NCI-H2107 (cell line): ENCODE results near the gene GBP5.
"Not testable (repeated sequence)": the region's sequence is repeated elsewhere in the genome, so short reads cannot be mapped to it uniquely, and the experiment has no call there.

ENCODE experiments used
- DNase-seq: peaks from one replicate; lab custom pipeline; 2025; lab: John Stamatoyannopoulos, UW

GBP5 gene

DNA sequence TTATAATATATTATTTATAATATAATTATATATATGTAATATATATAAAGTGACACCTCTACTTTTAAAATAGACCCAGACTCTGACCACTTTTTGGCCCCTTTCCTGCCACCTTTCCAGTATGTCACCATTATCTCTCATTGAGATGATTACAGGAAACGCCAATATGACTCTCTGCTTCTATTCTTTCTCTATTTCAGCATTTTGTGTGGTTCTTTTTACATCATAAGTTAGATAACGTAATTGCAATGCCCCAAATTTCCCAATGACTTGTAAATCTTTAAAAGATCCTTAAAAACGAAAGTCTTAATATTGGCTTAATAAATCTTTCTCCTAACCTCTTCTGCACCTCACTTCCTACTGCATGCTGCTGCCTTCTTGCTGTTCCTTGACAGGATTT is 8.1 kb upstream of the GBP5 start:
- no peak for DNase-seq

DNA sequence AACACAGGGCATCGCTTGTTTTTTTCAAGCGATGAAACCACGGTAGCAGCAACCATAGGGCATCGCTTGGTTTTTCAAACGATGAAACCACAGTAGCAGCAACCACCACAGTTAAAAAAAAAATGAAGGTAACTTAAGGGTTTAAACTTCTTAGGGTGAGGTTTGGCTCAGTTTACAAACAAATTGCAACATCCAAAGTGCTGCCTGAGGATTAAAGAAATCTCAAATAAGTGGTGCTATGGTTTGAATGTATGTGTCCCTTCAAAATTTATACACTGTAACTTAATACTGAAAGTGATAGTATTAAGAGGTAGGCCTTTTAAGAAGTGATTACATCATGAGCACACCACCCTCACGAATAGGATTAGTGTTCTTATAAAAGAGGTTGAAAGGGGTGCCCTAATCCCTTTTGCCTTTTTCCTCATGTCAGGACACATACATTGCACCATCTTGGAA is 6.4 kb upstream of the GBP5 start:
- DNase-seq, result no peak

DNA sequence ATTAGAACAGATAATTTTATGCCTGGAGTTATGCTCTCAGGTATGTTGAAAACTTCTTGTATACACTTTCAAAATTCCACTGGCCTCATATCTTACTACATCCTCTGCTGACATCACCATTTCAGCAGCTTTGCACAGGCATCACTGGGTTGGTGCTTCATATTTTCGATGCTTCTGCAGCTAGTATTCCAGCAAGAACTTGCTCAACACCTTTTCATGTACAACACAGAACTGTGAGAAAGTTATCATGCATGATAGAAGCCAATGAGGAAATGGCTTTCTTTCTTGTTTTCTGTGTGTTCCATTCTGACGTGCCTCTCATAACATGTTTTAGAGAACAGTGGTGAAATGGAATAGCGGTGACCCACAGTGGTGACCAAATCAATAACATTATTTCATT is 5.1 kb upstream of the GBP5 start:
- DNase-seq, result no peak

DNA sequence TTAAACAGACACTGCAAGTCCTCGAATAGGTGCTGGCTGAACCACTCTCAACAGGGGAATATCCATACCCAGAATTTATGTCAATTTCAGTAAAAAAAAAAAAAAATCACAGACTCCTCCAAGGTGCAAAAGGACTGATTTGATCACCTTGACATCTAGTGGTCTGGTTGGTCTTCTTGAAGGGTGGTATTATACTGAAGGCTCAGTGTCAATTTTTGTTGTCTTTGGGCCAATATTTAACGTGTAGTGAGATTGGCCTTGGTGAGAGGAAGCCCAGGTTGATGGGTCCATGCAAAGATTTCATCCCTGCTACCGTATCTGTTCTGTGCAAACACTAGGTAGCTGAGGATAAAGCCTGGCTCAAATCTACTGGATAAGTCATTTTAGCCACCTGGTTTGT is 4.0 kb upstream of the GBP5 start:
- DNase-seq, result no peak

DNA sequence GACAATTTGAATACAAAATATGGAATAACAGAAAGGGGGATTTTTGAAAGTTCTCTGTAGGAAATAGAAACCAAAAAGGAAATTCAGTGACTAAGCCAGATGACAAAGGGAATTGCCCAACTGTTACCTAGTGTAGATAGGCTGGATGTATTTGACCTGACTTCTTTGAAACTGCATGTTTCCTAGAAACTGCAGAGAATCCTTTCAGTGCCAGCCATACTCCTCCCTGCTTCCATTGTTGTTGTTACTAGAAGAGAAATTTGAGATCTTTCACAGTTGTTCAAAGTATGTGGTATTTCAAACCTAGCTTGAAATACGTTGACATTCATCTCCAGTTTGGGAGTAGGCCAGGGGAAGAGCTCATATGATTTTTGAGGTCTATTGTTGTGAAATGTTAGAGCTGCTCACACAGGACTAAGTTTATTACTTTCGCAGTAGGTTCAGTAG is 1.8 kb upstream of the GBP5 start:
- no peak for DNase-seq

DNA sequence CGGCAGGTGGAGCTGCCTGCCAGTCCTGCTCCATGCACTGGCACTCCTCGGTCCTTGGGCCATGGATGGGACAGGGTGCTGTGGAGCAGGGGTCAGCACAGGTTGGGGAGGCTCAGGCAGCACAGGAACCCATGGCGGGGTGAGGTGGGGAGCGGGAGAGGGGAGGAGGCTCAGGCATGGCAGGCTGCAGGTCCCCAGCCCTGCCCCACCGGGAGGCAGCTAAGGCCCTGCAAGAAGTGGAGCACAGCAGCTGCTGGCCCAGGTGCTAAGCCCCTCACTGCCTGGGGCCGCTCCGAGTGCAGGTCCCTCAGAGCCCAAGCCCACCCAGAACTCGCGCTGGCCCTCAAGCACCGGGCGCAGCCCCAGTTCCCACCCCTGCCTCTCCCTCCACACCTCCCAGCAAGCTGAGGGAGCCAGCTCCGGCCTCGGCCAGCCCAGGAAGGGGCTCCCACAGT is 691 bp upstream of the GBP5 start:
- no peak for DNase-seq

DNA sequence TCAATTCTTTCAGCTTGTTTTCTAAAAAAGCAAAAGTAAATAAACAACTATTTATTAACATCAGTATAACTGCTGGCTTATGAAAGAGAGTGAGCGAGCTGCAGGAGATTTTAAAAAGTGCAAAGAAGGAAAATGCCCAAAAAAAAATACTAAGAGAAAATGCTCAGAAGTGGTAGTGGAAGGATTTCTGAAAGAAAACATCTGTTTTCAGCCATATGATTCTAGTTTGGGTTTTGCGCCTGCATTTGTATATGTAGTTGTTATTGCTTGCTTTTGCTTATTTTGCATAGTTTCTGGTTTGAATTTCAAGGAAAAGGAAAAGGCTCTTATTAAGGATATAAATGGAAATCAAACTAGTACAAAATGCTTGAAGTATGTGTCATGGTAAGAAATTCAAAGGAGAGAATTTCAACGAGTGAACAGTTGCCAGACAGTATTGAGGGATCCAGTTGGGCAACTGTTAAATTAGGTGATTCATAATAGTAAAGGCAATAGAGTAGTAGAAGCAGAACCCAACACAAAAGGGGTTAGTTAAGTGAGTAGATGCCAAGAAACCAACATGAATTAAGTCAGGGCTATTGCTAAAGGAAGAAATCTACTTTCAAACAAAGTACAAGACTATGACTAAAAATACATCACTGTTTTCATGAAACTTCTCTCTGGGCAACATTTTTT is 1.2 kb downstream of the GBP5 start:
- no peak for DNase-seq

DNA sequence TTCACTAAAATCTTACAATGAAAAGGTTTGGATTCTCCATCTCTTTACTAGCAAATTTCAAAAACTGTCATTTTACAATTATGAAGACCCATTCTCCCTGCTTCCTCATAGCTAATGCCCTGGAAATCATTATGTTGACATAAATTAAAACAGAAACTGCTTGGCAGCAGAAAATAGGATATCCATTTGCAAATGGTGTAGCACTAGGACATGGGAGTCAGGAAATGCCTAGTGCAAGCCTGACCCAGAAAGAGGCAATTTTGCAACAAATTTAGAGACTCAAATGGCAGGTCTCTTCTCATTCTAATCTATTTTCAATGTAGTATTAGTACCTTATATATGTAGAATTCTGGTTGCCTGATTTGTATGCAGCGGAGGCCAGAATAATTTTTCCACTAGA is 2.2 kb downstream of the GBP5 start:
- DNase-seq, result no peak

DNA sequence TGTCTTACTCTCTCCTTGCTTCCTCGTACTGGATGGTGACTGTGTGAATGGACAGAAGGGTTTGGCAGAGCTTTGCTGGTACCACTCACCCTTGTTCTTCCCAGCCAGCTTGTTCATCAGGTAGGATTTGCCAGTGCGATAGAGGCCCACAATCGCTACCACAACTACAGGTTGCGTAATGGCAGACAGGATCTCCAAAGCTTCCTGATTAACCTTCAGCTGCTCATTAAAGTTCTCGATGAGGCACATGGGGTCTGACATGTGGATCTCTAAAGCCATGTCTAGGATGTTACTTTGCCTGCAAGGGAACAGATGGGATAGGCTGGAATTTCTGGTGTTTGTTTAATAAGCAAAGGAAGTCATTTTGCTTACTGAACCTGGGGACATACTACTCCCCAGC is 3.4 kb downstream of the GBP5 start:
- no peak for DNase-seq

DNA sequence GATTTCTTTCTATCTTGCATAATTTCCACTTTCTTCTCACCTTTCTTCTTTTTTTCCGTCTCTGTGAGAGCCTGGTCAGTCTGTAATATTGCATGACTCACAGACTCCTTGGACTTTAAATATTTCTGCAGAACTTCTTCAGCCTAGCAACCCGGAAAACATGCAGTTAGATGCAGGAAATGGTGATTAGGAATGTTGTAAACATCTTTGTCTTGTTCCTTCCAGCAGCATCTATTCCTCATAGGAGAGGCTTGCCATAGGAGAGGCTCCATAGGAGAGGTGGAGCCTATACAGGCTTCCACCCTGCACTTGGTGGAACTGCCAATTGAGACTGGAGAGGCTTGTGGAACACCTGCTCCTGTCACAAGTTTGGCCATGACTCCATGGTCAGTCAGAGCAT is 10.0 kb downstream of the GBP5 start:
- no peak for DNase-seq

DNA sequence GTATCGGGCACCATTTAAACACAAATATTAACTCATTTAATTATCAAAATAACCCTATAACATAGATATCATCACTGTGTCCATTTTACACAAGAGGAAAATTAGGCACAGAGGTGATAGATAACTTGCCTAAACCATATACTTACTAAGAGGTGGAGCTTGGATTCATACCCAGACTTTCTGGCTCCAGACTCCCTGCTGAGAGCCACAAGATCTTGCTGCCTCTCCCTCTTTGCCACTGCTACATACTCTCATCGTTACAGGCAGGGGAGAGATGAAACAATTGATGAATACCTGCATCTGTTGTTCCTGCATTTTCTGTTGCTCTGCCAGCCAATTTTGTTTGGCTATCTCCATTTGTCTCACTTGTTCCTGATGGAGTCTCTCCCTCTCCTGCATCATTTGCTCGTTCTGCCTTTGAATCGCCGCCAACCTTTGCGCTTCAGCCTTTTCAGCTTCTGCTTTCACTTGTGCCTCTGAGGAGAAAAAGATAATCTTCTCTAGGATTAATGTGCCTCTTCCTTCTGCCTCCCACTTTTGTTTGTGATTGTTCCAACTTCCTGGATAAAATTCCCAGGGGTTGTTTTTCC is 10.6 kb downstream of the GBP5 start:
- no peak for DNase-seq

DNA sequence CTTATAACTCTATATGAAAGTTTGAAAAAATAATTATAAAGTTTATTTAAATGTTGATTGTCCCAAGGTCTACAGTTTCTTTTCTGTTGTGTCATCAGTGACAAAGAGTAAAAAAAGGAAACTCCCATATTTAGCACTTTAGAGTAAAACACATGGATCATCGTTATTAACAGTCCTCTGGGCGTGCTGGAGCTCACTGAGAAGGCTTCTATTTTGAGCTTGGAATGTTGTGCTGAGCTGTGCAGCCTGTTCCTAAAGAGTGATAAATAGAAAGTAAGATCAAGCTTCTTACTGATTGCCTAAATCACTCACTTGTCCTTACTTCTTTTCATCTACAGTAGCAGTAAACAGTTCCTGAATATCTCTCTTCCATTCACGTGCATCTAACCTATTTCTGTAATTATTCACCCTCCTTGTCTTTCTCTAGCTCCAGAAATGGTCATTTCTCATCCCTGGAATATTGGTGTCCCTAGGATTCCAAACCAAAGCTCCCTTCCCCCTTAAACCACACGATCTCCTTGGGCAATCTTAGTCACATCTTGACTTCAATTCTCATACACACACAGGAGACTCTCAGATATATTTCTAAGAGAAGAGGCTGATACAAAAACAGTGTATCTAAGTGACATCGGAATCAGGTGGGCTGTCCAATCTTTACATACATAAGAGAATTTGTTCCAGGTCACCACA is 11.9 kb downstream of the GBP5 start:
- DNase-seq, result no peak

DNA sequence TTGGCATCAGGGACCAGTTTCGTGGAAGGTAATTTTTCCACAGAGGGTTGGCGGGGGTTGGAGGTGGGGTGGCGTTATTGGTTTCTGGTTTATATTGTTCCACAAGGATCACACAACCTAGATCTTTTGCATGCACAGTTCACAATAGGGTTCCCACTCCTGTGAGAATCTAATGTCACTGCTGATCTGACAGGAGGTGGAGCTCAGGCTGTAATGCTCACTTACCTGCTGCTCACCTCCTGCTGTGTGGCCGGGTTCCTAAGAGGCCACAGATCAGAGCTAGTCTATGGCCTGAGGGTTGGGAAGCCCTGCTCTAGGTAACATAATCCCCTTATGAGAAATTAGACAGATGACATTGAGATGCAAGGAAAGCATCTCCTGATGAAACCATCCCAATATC is 12.6 kb downstream of the GBP5 start:
- DNase-seq, result no peak

DNA sequence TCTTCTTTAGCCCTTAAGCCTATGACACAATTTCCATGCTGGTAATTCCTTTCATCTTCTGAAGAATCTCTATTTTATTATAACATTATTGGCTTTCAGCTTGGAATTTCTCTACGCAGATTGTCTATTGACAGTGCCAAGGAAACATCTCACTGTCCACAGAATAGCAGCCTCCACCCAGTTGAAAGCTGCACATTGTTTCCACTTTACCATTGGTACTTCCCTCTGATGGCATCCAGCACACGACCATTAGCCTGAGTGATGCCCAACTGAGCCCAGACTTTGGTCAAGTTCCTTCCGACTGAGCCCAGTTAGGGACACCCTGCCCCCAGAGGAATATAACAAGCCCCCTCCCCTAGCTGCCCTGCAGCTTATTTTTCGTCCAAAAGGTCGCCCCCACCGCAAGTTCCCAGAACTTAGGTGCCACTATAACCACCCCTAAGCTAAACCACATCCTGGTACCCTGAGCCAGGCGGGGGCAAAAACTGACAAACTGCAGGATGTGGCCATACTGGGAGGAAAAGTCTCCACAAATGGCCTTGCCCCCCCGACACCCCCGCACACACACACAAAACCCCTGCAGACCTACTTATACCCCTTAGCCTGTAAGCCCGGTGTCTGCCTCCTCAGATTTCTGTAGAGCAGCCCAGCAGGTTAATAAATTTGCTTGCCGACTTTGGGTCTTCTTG is 13.2 kb downstream of the GBP5 start:
- DNase-seq, result no peak

DNA sequence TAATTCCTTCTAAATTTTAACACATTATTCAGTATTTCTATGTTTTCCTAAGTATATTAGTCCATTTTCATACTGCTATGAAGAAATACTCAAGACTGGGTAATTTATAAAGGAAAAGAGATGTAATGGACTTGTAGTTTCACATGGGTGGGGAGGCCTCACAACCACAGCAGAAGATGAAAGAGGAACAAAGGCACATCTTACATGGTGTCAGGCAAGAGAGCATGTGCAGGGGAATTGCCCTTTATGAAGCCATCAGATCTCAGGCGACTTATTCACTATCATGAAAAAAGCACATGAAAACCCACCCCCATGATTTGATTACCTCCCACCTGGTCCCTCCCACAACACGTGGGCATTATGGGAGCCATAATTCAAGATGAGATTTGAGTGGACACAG is 15.6 kb downstream of the GBP5 start:
- DNase-seq, result no peak

DNA sequence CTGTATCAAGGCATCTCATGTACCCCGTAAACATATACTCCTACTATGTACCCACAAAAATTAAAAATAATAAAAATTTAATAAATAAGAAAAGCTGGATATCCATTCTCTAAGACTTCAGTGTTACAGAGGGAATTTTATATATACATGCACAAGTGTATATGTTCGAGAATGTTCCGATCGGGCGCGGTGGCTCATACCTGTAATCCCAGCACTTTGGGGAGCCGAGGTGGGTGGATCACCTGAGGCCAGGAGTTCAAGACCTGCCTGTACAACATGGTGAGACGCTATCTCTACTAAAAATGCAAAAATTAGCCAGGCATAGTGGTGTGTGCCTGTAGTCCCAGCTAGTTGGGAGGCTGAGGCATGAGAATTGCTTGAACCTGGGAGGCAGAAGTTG is 17.1 kb downstream of the GBP5 start:
- not testable (repeated sequence) for DNase-seq

DNA sequence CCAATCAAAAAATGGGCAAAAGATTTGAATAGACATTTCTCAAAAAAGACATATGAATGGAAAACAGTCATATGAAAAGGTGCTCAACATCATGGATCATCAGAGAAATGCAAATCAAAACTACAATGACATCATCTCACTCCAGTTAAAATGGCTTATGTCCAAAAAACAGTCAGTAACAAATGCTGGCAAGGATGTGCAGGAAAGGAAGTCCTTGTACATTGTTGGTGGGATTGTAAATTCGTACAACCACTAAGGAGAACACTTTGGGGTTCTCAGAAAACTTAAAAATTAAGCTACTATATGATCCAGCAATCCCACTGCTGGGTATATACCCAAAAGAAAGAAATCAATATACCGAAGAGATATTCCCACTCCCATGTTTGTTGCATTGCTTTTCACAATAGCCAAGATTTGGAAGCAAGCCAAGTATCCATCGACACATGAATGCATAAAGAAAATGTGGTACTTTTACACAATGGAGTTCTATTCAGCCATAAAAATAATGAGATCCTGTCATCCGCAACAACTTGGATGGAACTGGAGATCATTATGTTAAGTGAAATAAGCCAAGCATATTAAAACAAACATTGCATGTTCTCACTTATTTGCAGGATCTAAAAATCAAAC is 17.9 kb downstream of the GBP5 start:
- DNase-seq, result peak; percentile 89

DNA sequence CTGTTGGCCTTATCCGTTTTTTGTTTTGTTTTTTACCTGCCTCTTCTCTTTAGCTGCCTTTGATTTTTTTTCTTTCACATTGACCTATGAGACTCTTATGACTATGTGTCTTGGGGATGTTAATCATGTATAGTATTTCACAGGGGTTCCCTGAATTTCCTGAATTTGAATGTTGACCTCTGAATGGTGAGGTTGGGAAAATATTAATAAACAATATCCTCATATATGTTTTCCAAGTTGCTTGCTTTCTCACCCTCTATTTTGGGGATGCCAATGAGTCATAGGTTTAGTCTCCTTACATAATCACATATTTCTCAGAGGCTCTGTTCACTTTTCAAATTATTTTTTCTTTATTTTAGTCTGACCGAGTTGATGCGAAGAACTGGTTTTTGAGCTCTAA is 29.6 kb downstream of the GBP5 start:
- no peak for DNase-seq
